GM06990 (cell line): Measurements from ENCODE around the gene DOCK1.
"Not testable (repeated sequence)": the region's sequence is repeated elsewhere in the genome, so short reads cannot be mapped to it uniquely, and the experiment has no call there.

ENCODE experiments used
- DNase-seq: peaks from one replicate; pipeline ENCODE4 v3.0.0-alpha.2; 2011; ENCODE audit not compliant: insufficient read length; ENCODE audit errors: extremely low read depth
- H3K27me3 ChIP-seq: replicated peaks from 2 replicates; pipeline ENCODE4 v1.6.0; 2011; ENCODE audit warnings: low read length; ENCODE audit not compliant: control insufficient read depth, insufficient read depth
- H3K36me3 ChIP-seq: 2 replicates; pipeline ENCODE4 v1.5.1; 2011; ENCODE audit warnings: low read length; ENCODE audit not compliant: control insufficient read depth, insufficient read depth
- H3K4me3 ChIP-seq: replicated peaks from 2 replicates; pipeline ENCODE4 v1.5.1; 2011; ENCODE audit warnings: low read depth, mild to moderate bottlenecking, control low read depth, low read length
- TF ChIP-seq, protein P1 (sequence below): IDR thresholded peaks from 2 replicates; pipeline ENCODE4 v1.5.1; 2011; ENCODE audit warnings: low read length, control low read depth, mild to moderate bottlenecking, inconsistent platforms; ENCODE audit not compliant: insufficient read depth, poor library complexity, severe bottlenecking

Gene DOCK1

DNA sequence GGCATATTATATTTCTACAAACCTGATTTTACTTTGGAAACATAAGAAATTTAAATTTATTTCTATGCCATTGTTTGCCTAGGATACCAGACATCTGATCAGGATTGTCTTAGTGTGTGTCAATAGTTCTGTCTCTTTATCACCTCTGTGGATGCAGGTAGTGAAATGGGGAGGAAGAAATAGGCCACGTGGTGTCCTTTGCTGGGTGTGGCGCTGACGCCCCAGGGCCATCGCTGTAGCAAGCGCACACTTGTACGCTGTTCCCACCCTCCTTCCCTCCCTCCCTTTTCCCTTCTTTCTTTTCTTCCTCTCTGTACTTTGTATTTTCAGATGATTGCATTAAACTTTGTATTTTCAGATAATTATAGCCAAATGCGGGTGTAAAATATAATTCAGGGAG, 5.0 kb downstream of the DOCK1 start:
- Histone ChIP-seq H3K4me3 (no peak overlapping the region), H3K36me3 (no peaks in the 10 kb centered on the region), H3K27me3 (no peaks in the 10 kb centered on the region)
- no peak for DNase-seq
- TF ChIP-seq, protein P1, sequence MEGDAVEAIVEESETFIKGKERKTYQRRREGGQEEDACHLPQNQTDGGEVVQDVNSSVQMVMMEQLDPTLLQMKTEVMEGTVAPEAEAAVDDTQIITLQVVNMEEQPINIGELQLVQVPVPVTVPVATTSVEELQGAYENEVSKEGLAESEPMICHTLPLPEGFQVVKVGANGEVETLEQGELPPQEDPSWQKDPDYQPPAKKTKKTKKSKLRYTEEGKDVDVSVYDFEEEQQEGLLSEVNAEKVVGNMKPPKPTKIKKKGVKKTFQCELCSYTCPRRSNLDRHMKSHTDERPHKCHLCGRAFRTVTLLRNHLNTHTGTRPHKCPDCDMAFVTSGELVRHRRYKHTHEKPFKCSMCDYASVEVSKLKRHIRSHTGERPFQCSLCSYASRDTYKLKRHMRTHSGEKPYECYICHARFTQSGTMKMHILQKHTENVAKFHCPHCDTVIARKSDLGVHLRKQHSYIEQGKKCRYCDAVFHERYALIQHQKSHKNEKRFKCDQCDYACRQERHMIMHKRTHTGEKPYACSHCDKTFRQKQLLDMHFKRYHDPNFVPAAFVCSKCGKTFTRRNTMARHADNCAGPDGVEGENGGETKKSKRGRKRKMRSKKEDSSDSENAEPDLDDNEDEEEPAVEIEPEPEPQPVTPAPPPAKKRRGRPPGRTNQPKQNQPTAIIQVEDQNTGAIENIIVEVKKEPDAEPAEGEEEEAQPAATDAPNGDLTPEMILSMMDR, result no peak

DNA sequence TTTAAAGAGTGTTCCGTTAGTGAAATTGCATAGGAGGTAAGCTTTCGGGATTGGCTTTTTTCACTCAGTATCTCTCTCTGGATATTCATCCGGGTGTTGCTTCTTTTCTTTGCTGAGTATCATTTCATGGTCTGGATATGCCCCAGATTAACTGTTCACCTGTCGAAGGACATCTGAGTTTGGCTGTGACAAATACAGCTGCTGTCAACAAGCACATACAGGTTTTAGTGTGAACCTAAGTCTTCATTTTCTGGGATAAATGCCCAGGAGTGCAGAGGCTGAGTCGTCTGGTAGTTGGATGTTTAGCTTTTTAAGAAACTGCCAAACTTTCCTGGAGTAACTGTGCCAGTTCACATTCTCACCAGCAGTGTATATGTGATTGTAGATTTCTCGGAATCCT, 5.6 kb downstream of the DOCK1 start:
- Histone ChIP-seq H3K36me3 (no peaks in the 10 kb centered on the region), H3K27me3 (no peaks in the 10 kb centered on the region), H3K4me3 (no peak overlapping the region)
- no peak for DNase-seq
- TF ChIP-seq, protein P1, result no peak

GRCh38 chr10:126911301-126911700, 6.1 kb downstream of the DOCK1 start:
- no peak for DNase-seq
- Histone ChIP-seq H3K27me3 (no peaks in the 10 kb centered on the region), H3K36me3 (no peaks in the 10 kb centered on the region), H3K4me3 (no peak overlapping the region)
- TF ChIP-seq, protein P1, result no peak

GRCh38 chr10:126913316-126913715, 8.1 kb downstream of the DOCK1 start:
- no peak for DNase-seq
- TF ChIP-seq, protein P1, result no peak
- Histone ChIP-seq H3K4me3 (no peak overlapping the region), H3K27me3 (no peaks in the 10 kb centered on the region), H3K36me3 (no peaks in the 10 kb centered on the region)

GRCh38 chr10:126914561-126914960, 9.3 kb downstream of the DOCK1 start:
- DNase-seq, result no peak
- Histone ChIP-seq H3K4me3 (no peak overlapping the region), H3K27me3 (no peaks in the 10 kb centered on the region), H3K36me3 (no peaks in the 10 kb centered on the region)
- TF ChIP-seq, protein P1, result no peak

GRCh38 chr10:126916952-126917351, 11.7 kb downstream of the DOCK1 start:
- DNase-seq, H3K36me3 ChIP-seq, H3K27me3 ChIP-seq, H3K4me3 ChIP-seq: not testable (repeated sequence)
